ENCODE results near the gene ST14. TPM values are rescaled to one million over a fixed set of nuclear protein-coding genes. Genes with fewer than 3 reads are reported as not detected.

The ST14 gene
- total RNA-seq, 1 donor from 2014 or later, result 43.2 TPM

- H3K27ac ChIP-seq, result no peak overlapping the region
- H3K9me3 ChIP-seq, result no peaks in the 10 kb centered on the region
- H3K27me3 ChIP-seq, result no peaks in the 10 kb centered on the region
- DNase-seq (ENCODE audit: extremely low spot score in 2 of 2), result no peak
- TF ChIP-seq CTCF (IDR thresholded peaks at IDR 0.05) (no peak), POLR2AphosphoS5 (IDR thresholded peaks at IDR 0.05; ENCODE audit: insufficient read depth in 1 of 2, low read depth in 1 of 2) (no peak), POLR2A (IDR thresholded peaks at IDR 0.05) (no peak)
- no peaks in the 10 kb centered on the region for H3K36me3 ChIP-seq
- no peak overlapping the region for H3K4me3 ChIP-seq
- intact Hi-C loops (cut with DNase I), result no loop called here
- H3K4me1 ChIP-seq, result peaks cover 24% of the 10 kb centered on the region
Measured at GRCh38 chr11:130163346-130164220, 4.0 kb downstream of the ST14 start.

- H3K36me3 ChIP-seq, result no peaks in the 10 kb centered on the region
- TF ChIP-seq CTCF (IDR thresholded peaks at IDR 0.05), result no peak
- no peak for TF ChIP-seq POLR2AphosphoS5 (IDR thresholded peaks at IDR 0.05; ENCODE audit: insufficient read depth in 1 of 2, low read depth in 1 of 2)
- no peak for TF ChIP-seq POLR2A (IDR thresholded peaks at IDR 0.05)
- no peaks in the 10 kb centered on the region for H3K27me3 ChIP-seq
- H3K9me3 ChIP-seq, result no peaks in the 10 kb centered on the region
- DNase-seq (ENCODE audit: extremely low spot score in 2 of 2), result no peak
- intact Hi-C loops (cut with DNase I), result no loop called here
- no peak overlapping the region for H3K4me3 ChIP-seq
- H3K4me1 ChIP-seq, result peaks cover 24% of the 10 kb centered on the region
- no peak overlapping the region for H3K27ac ChIP-seq
Measured at GRCh38 chr11:130164221-130164570, 4.6 kb downstream of the ST14 start.

GRCh38 chr11:130165601-130166456 lies 6.2 kb downstream of the ST14 start:
- no peak for DNase-seq (ENCODE audit: extremely low spot score in 2 of 2)
- no peak for TF ChIP-seq CTCF (IDR thresholded peaks at IDR 0.05)
- no peak for TF ChIP-seq POLR2A (IDR thresholded peaks at IDR 0.05)
- TF ChIP-seq POLR2AphosphoS5 (IDR thresholded peaks at IDR 0.05; ENCODE audit: insufficient read depth in 1 of 2, low read depth in 1 of 2), result no peak
- Histone ChIP-seq H3K27me3 (no peaks in the 10 kb centered on the region), H3K4me3 (no peak overlapping the region), H3K4me1 (peaks cover 15% of the 10 kb centered on the region), H3K36me3 (no peaks in the 10 kb centered on the region), H3K27ac (no peak overlapping the region), H3K9me3 (no peaks in the 10 kb centered on the region)
- intact Hi-C loops (cut with DNase I), result no loop called here

- DNase-seq (ENCODE audit: extremely low spot score in 2 of 2), result no peak
- TF ChIP-seq POLR2A (IDR thresholded peaks at IDR 0.05) (no peak), CTCF (IDR thresholded peaks at IDR 0.05) (no peak), POLR2AphosphoS5 (IDR thresholded peaks at IDR 0.05; ENCODE audit: insufficient read depth in 1 of 2, low read depth in 1 of 2) (peak in 1 of 2 donors; percentile 56)
- no peaks in the 10 kb centered on the region for H3K27me3 ChIP-seq
- no peak overlapping the region for H3K4me3 ChIP-seq
- intact Hi-C loops (cut with DNase I), result no loop called here
- no peaks in the 10 kb centered on the region for H3K36me3 ChIP-seq
- H3K27ac ChIP-seq, result no peak overlapping the region
- H3K4me1 ChIP-seq, result peaks cover 13% of the 10 kb centered on the region
- no peaks in the 10 kb centered on the region for H3K9me3 ChIP-seq
Measured at GRCh38 chr11:130166457-130166784, 6.8 kb downstream of the ST14 start.

All from vagina (tissue), 2 donors.